GM20000 (cell line): ENCODE results near the gene RC3H2.

Experiments
- DNase-seq: peaks from one replicate; pipeline ENCODE4 v3.0.0; 2012; ENCODE audit warnings: low spot score
- CTCF ChIP-seq: IDR thresholded peaks from 2 replicates; pipeline ENCODE4 v1.5.1; 2012; ENCODE audit warnings: mild to moderate bottlenecking, control low read depth; ENCODE audit errors: extremely low read depth, missing control alignments

The RC3H2 gene

DNA sequence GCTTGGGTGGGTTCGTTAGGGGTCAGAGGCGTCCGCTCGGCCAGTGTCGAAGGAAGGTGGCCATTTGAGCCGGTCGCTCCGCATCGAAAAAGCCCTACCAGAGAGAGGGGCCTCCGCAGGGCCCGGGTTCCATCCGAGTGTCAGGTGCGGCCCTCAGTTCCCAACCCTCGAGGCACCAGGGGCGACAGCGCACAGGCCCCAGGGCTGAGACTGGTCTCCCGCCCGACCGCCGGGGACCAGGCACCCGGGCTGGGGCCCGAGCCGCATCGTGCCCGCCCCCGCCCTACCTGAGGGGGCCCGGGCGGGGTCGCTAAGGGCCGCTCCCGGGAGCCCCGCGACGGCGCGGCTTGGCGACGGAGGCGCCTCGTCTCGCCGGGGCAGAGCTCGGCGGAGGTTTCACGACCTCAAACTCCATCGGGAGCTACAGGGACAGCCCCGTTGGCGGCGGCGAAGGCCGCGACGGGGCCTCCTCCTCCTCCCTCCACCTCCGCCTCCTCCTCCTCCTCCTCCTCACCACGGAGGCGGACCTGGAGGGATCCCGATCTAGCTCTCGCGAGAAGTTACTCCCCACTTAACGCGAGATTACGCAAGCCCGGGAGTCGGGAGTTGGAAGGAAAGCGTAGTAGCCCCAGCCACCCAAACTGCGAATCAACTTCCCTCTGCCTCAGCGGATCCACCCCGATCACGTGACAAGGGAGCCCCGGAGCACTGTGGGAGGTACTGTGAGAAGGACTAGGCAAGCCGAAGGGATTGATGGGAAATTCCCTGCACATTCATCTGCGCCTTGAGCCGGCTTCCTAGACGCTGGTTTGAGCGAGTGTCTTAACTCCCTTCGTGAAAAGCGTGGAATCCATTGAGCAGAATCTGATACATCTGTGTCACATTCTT, at the start of gene RC3H2:
Gene RC3H2, minus strand, starts transcription at position 537 of the 888 bp plus-strand sequence. CDS start 7,850 bp downstream, outside the sequence.
- DNase-seq: peak; percentile 92
- no peak for TF ChIP-seq CTCF

- no peak for DNase-seq
- TF ChIP-seq CTCF: no peak
These were observed 49.1 kb upstream of the RC3H2 start for GRCh38 chr9:122954253-122954691.

DNA sequence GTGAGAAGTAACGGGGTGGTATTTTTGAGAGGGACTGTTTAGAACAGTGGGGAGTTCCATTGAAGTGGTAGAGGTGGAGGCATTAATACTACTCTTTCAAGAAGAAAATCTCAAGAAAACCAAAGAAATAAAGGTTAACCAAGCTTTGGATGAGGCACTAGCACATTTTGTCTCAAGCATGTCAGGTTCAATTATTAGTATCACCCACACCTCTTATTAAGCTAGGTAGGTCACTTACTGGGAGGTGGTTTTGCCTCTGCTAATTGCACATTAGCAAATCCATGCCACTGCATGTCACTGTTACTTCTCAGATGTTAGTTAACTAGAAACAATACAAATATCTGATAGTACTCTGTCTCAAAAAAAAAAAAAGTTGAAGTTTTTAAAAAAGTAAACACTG, 45.9 kb upstream of the RC3H2 start:
- no peak for DNase-seq
- no peak for TF ChIP-seq CTCF

DNA sequence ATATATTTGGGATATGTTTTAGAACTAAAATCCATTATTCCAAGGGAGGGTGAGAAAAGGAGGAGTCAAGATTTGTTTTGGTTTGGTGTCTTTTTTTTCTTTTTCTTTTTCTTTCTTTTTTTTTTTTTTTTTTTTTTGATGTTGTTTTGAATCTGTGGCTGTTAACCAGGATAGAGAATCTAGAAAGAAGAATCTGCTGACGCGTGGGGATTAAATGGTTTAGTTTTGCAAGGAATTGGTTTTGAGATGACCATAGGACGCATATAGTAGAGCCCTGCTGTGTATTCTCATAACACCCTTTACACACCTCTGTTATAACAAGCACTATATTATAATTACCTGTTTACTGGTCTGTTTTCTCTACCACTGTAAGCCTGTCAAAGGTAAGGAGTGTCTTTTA, 45.1 kb upstream of the RC3H2 start:
- TF ChIP-seq CTCF: no peak
- no peak for DNase-seq

DNA sequence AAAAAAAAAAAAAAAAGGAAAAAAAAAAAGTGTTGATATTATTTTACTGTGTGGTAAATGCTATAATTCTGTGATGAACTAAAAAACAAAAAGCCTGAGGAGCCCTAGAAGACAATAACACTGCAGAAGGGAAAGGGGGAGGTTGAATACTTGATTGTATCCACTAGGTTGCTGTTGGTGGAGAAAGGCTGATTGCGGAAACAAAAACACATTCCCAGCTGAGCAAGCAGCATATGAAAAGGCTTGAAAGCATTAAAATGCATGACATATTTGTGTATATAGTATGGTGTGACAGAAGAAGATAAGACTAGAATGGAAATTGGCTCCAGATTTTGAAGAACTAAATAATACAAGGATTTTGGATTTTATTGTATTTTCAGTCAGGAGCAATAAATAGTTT, 44.5 kb upstream of the RC3H2 start:
- no peak for DNase-seq
- TF ChIP-seq CTCF: no peak

DNA sequence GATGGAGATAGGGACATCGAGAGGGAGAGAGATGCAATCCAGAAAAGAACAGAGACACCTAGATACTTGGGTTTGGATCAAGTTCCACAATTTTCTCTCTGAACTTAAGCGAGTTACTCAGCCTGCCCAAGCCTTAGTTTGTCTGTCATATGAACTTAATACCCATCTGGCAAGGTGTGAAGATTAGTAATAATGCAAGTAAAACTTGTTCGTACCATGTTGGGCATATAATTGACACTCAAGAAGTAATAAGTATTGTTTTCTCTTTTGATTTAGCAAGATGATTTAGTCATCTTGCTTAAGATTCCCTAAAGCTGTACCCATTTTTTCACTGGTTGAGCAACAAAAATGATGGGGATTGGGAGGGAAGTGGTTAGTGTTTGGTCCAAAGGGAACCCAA, 43.2 kb upstream of the RC3H2 start:
- no peak for TF ChIP-seq CTCF
- DNase-seq: no peak

- no peak for TF ChIP-seq CTCF
- DNase-seq: no peak
These were observed 41.4 kb upstream of the RC3H2 start for GRCh38 chr9:122946461-122947005.
